HCT116 (cell line): Measurements from ENCODE around the gene CACNG8. TPM values are rescaled to one million over a fixed set of nuclear protein-coding genes. Genes with fewer than 3 reads are reported as not detected.

Source experiments
- ATAC-seq: fragments of 200-7000 bp; cut with Tn5 transposase; 2 replicates; pipeline ENCODE4 v1.9.1; 2020; ENCODE audit warnings: mild to moderate bottlenecking, moderate library complexity
- BruUV-seq: library from RNA; stranded (reverse); fragments of 400-500 nt; replicated peaks from 2 replicates; lab custom pipeline; 2021; lab: Mats Ljungman, UMichigan
- CTCF ChIA-PET: fragments of 300-600 bp; sonication (Branson Sonifier 250); formaldehyde crosslinking; loops from one replicate; lab custom pipeline; 2021; ENCODE audit warnings: antibody characterized with exemption; lab: Charles Lee
- POLR2A ChIA-PET: fragments of 300-600, 350-600 bp; sonication (Branson Sonifier 250); formaldehyde crosslinking; loops from one replicate; lab custom pipeline; 2021; ENCODE audit warnings: antibody characterized with exemption; lab: Charles Lee
- RAD21 ChIA-PET, 2 experiments: fragments of 300-600 bp; sonication (Branson Sonifier 250); formaldehyde crosslinking; loops; one replicate each; lab custom pipeline; 2023; ENCODE audit warnings: low total read pairs in 2 of 2; ENCODE audit not compliant: uncharacterized antibody in 2 of 2, unreplicated experiment in 2 of 2, low non-redundant PET in 1 of 2; lab: Charles Lee
- DNase-seq: peaks from one replicate; pipeline ENCODE4 v3.0.0-alpha.2; 2010; ENCODE audit warnings: low read depth, low spot score
- H2AFZ ChIP-seq: fragments of 200-600 bp; shearing (Covaris generic), sonication (generic); 2 replicates; pipeline ENCODE4 v1.6.1; 2017; ENCODE audit warnings: low read depth, mixed run types, mixed read lengths, antibody characterized with exemption, low read length; ENCODE audit not compliant: poor library complexity, severe bottlenecking
- H3K27ac ChIP-seq: 2 replicates; pipeline ENCODE4 v1.5.1; 2012; ENCODE audit warnings: low read depth, low read length
- H3K27me3 ChIP-seq: fragments of 200-600 bp; sonication (generic); 2 replicates; pipeline ENCODE4 v1.6.1; 2016; ENCODE audit warnings: mixed run types, low read length, mixed read lengths; ENCODE audit not compliant: insufficient read depth
- H3K36me3 ChIP-seq, 2 experiments: fragments of 200-500 bp in 1 of 2; fragments of 200-600 bp in 1 of 2; sonication (Bioruptor generic) in 1 of 2; sonication (generic) in 1 of 2; 2 replicates each; pipeline versions ENCODE4 v1.5.1 to v1.6.1; 2014 to 2016; ENCODE audit warnings: low read length in 2 of 2, inconsistent platforms in 1 of 2, mixed read lengths in 1 of 2, mixed run types in 1 of 2; ENCODE audit not compliant: insufficient read depth in 2 of 2, control insufficient read depth in 1 of 2
- H3K4me1 ChIP-seq, 2 experiments: fragments of 200-600 bp in 1 of 2; sonication (generic) in 1 of 2; 2 replicates each; pipeline versions ENCODE4 v1.5.1 to v1.6.1; 2012 to 2017; ENCODE audit warnings: low read length in 2 of 2, inconsistent platforms in 1 of 2, mild to moderate bottlenecking in 1 of 2, mixed read lengths in 1 of 2, mixed run types in 1 of 2, moderate library complexity in 1 of 2; ENCODE audit not compliant: insufficient read depth in 2 of 2, control insufficient read depth in 1 of 2
- H3K4me2 ChIP-seq: fragments of 200-600 bp; sonication (generic); 2 replicates; pipeline ENCODE4 v1.6.1; 2017; ENCODE audit warnings: mixed run types, low read length, mixed read lengths
- H3K4me3 ChIP-seq, 2 experiments: fragments of 200-600 bp in 1 of 2; sonication (generic) in 1 of 2; replicated peaks in 1 of 2; 2 replicates each; pipeline ENCODE4 v1.5.1; 2011 to 2016; ENCODE audit warnings: low read length in 2 of 2, control low read depth in 1 of 2, low read depth in 1 of 2, mild to moderate bottlenecking in 1 of 2, mixed read lengths in 1 of 2, mixed run types in 1 of 2
- H3K79me2 ChIP-seq: fragments of 200-600 bp; sonication (generic); 2 replicates; pipeline ENCODE4 v1.6.1; 2017; ENCODE audit warnings: mild to moderate bottlenecking, mixed run types, low read length, moderate library complexity, mixed read lengths; ENCODE audit not compliant: insufficient read depth
- H3K9ac ChIP-seq: fragments of 200-600 bp; sonication (generic); 2 replicates; pipeline ENCODE4 v1.6.1; 2016; ENCODE audit warnings: low read length, mixed read lengths
- H3K9me2 ChIP-seq: fragments of 200-600 bp; sonication (generic), shearing (Covaris generic); 2 replicates; pipeline ENCODE4 v1.6.1; 2017; ENCODE audit warnings: mixed run types, mild to moderate bottlenecking, moderate library complexity; ENCODE audit not compliant: insufficient read depth
- H3K9me3 ChIP-seq, 2 experiments: fragments of 200-500 bp in 1 of 2; fragments of 200-600 bp in 1 of 2; sonication (Bioruptor generic) in 1 of 2; sonication (generic) in 1 of 2; 2 replicates each; pipeline ENCODE4 v1.6.1; 2014 to 2017; ENCODE audit warnings: low read length in 2 of 2, mixed read lengths in 2 of 2, inconsistent platforms in 1 of 2, low read depth in 1 of 2, mild to moderate bottlenecking in 1 of 2, mixed run types in 1 of 2, moderate library complexity in 1 of 2; ENCODE audit not compliant: control insufficient read depth in 1 of 2, insufficient read depth in 1 of 2
- H4K20me1 ChIP-seq: fragments of 200-600 bp; sonication (generic), shearing (Covaris generic); 2 replicates; pipeline ENCODE4 v1.6.1; 2017; ENCODE audit warnings: mixed run types, mild to moderate bottlenecking, moderate library complexity; ENCODE audit not compliant: insufficient read depth
- EGR1 ChIP-seq: IDR thresholded peaks from 2 replicates; pipeline ENCODE4 v1.6.1; 2012; ENCODE audit warnings: low read depth
- ELF1 ChIP-seq: IDR thresholded peaks from 2 replicates; pipeline ENCODE4 v1.6.1; 2012; ENCODE audit warnings: low read depth, borderline replicate concordance
- JUND ChIP-seq: IDR thresholded peaks from 2 replicates; pipeline ENCODE4 v1.6.1; 2012
- MAX ChIP-seq: IDR thresholded peaks from 2 replicates; pipeline ENCODE4 v1.6.1; 2012
- POLR2A ChIP-seq: IDR thresholded peaks from 2 replicates; pipeline ENCODE4 v1.7.0; 2011; ENCODE audit warnings: borderline replicate concordance; ENCODE audit not compliant: insufficient read depth, insufficient read length; ENCODE audit errors: extremely low read depth
- SRF ChIP-seq: IDR thresholded peaks from 2 replicates; pipeline ENCODE4 v1.6.1; 2012; ENCODE audit warnings: low read depth
- intact Hi-C: fragments of 100-400 bp; cut with micrococcal nuclease; formaldehyde crosslinking; loops from 2 replicates; pipeline ENCODE4 v1.10.0; 2022
- total RNA-seq: library from RNA; stranded (reverse); gene quantifications from one replicate; pipeline ENCODE4 v1.2.1, GENCODE V29; 2021; ENCODE audit not compliant: unreplicated experiment

Gene CACNG8
- total RNA-seq, 1 experiment from 2014 or later: 0.93 TPM

DNA sequence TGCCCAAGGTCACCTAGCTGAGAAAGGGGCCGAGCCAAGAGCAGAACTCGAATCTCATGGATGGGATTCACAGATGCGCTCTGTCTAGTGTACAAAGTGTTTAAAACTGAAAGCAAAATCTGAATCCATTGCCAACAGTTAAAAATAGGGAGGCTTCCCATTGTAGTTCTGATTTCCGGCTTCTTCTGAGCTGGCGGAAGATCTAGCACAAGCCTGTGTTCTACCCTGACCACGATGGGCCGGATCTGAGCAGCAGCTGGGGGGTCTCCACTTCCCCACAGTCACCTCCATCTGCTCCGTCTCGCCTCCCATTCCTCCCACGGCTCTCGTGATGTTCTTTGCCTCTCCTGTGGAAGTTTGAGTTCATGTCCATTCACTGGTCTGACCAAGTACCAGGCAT is 2.4 kb downstream of the CACNG8 start:
- no peak overlapping the region for H3K4me2 ChIP-seq
- no peaks in the 10 kb centered on the region for H3K36me3 ChIP-seq
- no peaks in the 10 kb centered on the region for H3K9me3 ChIP-seq
- no peak for ATAC-seq
- H3K4me3 ChIP-seq: no peak overlapping the region
- H3K27ac ChIP-seq: no peak overlapping the region
- no peak overlapping the region for H2AFZ ChIP-seq
- no peaks in the 10 kb centered on the region for H4K20me1 ChIP-seq
- H3K27me3 ChIP-seq: peaks cover 3% of the 10 kb centered on the region; the same call in 1 of the 2 replicates
- CTCF ChIA-PET: no interaction called here
- intact Hi-C loops: no loop called here
- no peaks in the 10 kb centered on the region for H3K9me2 ChIP-seq
- no TSS peak for BruUV-seq
- no peak overlapping the region for H3K9ac ChIP-seq
- POLR2A ChIA-PET: no interaction called here
- TF ChIP-seq SRF: no peak
- TF ChIP-seq, all 23 proteins: peak for 0
- no peaks in the 10 kb centered on the region for H3K79me2 ChIP-seq
- no peak for DNase-seq
- RAD21 ChIA-PET: no interaction called here
- H3K4me1 ChIP-seq: no peaks in the 10 kb centered on the region

- no peaks in the 10 kb centered on the region for H3K27me3 ChIP-seq
- intact Hi-C loops: no loop called here
Measured at GRCh38 chr19:53966931-53967330, 4.2 kb downstream of the CACNG8 start.

More at GRCh38 chr19:53966931-53967330, 4.2 kb downstream of the CACNG8 start:
- DNase-seq (no peak), ATAC-seq (no peak)
- Histone ChIP-seq H3K4me3 (no peak overlapping the region), H3K9me3 (no peaks in the 10 kb centered on the region), H3K4me2 (no peak overlapping the region), H3K36me3 (no peaks in the 10 kb centered on the region), H3K4me1 (no peaks in the 10 kb centered on the region), H3K9ac (no peak overlapping the region), H4K20me1 (no peaks in the 10 kb centered on the region), H2AFZ (no peak overlapping the region), H3K79me2 (no peaks in the 10 kb centered on the region), H3K9me2 (no peaks in the 10 kb centered on the region), H3K27ac (no peak overlapping the region)
- BruUV-seq: no TSS peak
- ChIA-PET RAD21 (no interaction called here), POLR2A (no interaction called here), CTCF (no interaction called here)
- TF ChIP-seq MAX (no peak), POLR2A (no peak), JUND (no peak), ELF1 (no peak), EGR1 (no peak)
